ENCODE results near the gene LCE6A.

DNA sequence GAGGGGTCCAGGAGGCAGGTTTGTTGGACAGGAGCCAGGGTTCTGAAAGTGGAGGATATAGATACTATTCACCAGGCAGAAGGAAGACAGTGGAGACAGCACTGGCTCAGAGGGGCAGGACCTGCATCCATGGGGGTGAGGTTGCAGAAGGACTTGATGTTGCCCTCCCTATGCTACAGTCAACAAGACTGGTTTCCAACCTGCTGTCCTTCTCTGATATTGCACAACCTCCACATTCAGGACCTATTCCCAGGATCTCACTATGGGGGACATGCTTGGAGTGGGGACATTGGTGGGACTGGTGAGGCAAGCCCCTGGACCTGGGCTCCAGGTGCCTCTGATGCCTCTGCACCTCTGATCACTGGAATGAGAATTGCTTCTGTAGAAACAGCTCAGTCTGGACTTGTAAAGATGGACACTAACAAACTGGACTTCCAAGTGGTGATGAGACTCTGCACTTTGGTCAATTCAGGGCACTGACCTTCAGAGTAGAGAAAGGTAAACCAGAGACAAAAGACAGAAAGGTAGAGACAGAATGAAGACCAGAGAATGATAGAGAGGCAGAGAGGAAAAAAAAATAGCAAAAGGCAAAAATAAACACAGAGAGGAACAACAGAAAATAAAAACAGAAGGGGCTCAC is 37.0 kb downstream of the LCE6A start:
- TF ChIP-seq, protein P1, sequence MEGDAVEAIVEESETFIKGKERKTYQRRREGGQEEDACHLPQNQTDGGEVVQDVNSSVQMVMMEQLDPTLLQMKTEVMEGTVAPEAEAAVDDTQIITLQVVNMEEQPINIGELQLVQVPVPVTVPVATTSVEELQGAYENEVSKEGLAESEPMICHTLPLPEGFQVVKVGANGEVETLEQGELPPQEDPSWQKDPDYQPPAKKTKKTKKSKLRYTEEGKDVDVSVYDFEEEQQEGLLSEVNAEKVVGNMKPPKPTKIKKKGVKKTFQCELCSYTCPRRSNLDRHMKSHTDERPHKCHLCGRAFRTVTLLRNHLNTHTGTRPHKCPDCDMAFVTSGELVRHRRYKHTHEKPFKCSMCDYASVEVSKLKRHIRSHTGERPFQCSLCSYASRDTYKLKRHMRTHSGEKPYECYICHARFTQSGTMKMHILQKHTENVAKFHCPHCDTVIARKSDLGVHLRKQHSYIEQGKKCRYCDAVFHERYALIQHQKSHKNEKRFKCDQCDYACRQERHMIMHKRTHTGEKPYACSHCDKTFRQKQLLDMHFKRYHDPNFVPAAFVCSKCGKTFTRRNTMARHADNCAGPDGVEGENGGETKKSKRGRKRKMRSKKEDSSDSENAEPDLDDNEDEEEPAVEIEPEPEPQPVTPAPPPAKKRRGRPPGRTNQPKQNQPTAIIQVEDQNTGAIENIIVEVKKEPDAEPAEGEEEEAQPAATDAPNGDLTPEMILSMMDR (IDR thresholded peaks at IDR 0.05; ENCODE audit: low read depth, low read length, missing input control), result no peak
- TF ChIP-seq, protein P2, sequence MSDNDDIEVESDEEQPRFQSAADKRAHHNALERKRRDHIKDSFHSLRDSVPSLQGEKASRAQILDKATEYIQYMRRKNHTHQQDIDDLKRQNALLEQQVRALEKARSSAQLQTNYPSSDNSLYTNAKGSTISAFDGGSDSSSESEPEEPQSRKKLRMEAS (IDR thresholded peaks at IDR 0.05), result no peak
- no peak for TF ChIP-seq RAD21 (IDR thresholded peaks at IDR 0.05)

All from liver (tissue), 3 donors.